ENCODE data around the gene LRRC42.
A peak's percentile ranks its signal among the peaks of the same experiment; 100 is the strongest.

The LRRC42 gene

GRCh38 chr1:53942127-53942957 is 3.8 kb upstream of the LRRC42 start:
- DNase-seq, result no peak

GRCh38 chr1:53943090-53943489 is 3.1 kb upstream of the LRRC42 start:
- no peak for DNase-seq

- no peak for DNase-seq
These were observed 2.6 kb upstream of the LRRC42 start for GRCh38 chr1:53943490-53944043.

GRCh38 chr1:53944469-53945182 is 1.5 kb upstream of the LRRC42 start:
- no peak for DNase-seq

- no peak for DNase-seq
These were observed 1.0 kb upstream of the LRRC42 start for GRCh38 chr1:53945183-53945432.

- DNase-seq, result peak; percentile 98
These were observed 508 bp upstream of the LRRC42 start, which contains the start of gene IFT25 for GRCh38 chr1:53945433-53946251. TSS of gene IFT25 (minus strand) at chr1:53945699. CDS start at chr1:53940082, 5,617 bp downstream.

GRCh38 chr1:53947172-53947907 is 1.2 kb downstream of the LRRC42 start:
- DNase-seq, result no peak

- no peak for DNase-seq
These were observed 2.1 kb downstream of the LRRC42 start for GRCh38 chr1:53948291-53948690.

GRCh38 chr1:53949023-53949990 is 3.2 kb downstream of the LRRC42 start:
- no peak for DNase-seq

- DNase-seq, result no peak
These were observed 5.5 kb downstream of the LRRC42 start for GRCh38 chr1:53951697-53952096.

GRCh38 chr1:53954128-53954527 is 8.0 kb downstream of the LRRC42 start:
- DNase-seq, result no peak

GRCh38 chr1:53956308-53957168 is 10.4 kb downstream of the LRRC42 start:
- no peak for DNase-seq

GRCh38 chr1:53957194-53957818 is 11.2 kb downstream of the LRRC42 start:
- no peak for DNase-seq

GRCh38 chr1:53959664-53960250 is 13.6 kb downstream of the LRRC42 start:
- DNase-seq, result no peak

GRCh38 chr1:53962395-53962794 is 16.2 kb downstream of the LRRC42 start:
- no peak for DNase-seq

- no peak for DNase-seq
These were observed 17.3 kb downstream of the LRRC42 start for GRCh38 chr1:53963460-53963859.

- no peak for DNase-seq
These were observed 18.0 kb downstream of the LRRC42 start for GRCh38 chr1:53964109-53964508.

- no peak for DNase-seq
These were observed 20.6 kb downstream of the LRRC42 start for GRCh38 chr1:53966794-53967193.

GRCh38 chr1:53967409-53968124 is 21.4 kb downstream of the LRRC42 start:
- no peak for DNase-seq
